ENCODE measurements around the gene TMCC2.

- TF ChIP-seq CTCF (IDR thresholded peaks at IDR 0.05; ENCODE audit: low read length) (no peak), EZH2phosphoT487 (IDR thresholded peaks at IDR 0.05; ENCODE audit: low read length) (no peak), EZH2 (optimal IDR thresholded peaks at IDR 0.05; ENCODE audit: low read depth, low read length) (no peak)
These were observed 83.4 kb downstream of the TMCC2 start for GRCh38 chr1:205310976-205311704.
